NCI-H524 treated with DMSO at 0.1 percent for 48 hours (cell line): ENCODE results near the gene SNX24.
A peak's percentile ranks its signal among the peaks of the same experiment; 100 is the strongest.
"Not testable (repeated sequence)": the region's sequence is repeated elsewhere in the genome, so short reads cannot be mapped to it uniquely, and the experiment has no call there.

ENCODE experiments used
- DNase-seq: peaks from one replicate; lab custom pipeline; 2025; lab: John Stamatoyannopoulos, UW

SNX24 gene

DNA sequence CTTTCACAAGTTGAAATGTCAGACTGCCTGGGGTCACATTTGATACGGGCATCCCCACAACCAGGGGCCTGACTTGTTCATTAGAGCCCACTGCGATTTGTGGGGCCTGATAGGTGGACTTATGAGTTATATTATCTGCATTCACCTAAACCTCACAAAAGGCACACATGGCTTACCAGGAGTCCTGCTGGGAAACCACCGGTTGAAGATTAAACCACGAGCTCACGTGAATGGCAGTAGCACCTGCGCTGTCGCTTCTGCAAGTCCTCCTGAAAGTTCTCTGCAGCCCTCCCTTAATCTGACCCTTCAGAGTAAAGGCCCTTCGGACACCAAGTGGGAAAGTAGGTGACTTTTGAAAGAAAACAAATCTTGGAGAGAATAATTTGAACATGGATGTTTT, 122.2 kb downstream of the SNX24 start:
- no peak for DNase-seq

DNA sequence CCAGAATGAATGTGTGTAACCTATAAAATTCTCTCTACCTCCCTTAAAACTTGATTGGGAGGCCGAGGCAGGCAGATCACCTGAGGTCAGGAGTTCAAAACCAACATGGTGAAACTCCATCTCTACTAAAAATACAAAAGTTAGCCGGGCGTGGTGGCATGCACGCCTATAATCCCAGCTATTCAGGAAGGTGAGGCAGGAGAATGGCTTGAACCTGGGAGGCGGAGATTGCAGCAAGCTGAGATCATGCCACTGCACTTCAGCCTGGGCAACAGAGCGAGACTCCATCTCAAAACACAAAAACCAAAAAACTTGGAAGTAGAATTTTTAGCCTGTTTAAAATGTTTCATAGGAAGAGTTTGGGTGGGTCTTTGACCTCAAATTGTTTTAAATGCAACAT, 122.6 kb downstream of the SNX24 start:
- DNase-seq, result not testable (repeated sequence)

DNA sequence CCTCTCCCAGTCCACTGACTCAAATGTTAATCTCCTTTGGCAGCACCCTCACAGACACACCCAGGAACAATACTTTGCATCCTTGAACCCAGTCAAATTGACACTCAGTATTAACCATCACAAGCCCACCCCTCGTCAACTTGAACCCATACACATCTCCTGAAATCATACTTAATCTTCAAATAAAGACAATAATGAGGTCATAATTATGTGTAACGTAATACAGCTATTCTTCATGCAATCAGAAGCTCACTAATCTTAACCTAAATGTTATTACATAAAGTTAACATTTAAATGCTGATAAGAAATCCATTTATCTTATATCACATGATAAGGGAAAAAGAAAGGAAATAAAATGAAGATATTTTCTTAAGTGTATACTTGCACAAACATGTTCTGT, 125.9 kb downstream of the SNX24 start:
- DNase-seq, result no peak

DNA sequence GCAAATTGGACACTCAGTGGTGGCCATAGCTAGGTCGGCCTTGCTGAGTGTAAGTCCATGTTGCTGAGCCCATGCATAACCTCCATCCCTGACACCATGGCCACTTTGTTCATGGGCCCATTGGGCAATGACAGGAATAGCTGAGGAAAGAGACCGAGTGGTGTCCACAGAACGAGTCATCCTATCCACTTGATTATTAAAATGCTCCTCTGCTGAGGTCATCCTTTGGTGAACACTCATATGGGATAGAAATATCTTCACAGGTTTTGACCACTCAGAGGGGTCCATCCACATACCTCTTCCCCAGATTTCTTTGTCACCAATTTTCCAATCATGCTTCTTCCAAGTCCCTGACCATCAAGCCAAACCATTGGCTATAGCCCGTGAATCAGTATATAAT, 127.5 kb downstream of the SNX24 start:
- DNase-seq, result no peak

DNA sequence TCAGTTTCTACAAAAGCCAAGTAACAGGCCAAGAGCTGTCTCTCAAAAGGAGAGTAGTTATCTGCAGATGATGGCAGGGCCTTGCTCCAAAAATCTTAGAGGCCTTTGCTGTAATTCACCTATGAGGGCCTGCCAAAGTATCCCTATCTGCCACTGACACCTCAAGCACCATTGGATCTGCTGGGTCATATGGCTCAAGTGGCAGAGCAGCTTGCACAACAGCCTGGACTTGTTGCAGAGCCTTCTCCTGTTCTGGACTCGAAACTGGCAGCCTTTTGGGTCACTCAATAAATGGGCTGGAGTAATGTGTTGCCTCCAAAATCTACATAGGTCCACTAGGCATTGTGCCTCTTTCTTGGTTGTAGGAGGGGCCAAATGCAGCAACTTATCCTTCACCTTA, 128.3 kb downstream of the SNX24 start:
- not testable (repeated sequence) for DNase-seq

DNA sequence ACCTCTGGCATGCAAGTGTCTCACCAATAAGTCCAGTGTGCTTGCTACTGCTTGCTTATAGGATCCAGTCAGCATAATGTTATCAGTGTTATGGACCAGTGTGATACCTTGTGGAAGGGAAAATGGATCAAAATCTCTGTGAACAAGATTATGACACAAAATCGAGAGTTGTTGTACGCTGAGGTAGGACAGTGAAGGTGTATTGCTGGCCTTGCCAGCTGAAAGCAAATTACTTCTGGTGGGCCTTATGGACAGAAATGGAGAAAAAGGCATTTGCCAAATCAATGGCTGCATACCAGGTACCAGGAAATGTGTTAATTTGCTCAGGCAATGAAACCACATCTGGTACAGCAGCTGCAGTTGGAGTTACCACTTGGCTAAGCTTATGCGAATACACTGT, 128.8 kb downstream of the SNX24 start:
- not testable (repeated sequence) for DNase-seq

DNA sequence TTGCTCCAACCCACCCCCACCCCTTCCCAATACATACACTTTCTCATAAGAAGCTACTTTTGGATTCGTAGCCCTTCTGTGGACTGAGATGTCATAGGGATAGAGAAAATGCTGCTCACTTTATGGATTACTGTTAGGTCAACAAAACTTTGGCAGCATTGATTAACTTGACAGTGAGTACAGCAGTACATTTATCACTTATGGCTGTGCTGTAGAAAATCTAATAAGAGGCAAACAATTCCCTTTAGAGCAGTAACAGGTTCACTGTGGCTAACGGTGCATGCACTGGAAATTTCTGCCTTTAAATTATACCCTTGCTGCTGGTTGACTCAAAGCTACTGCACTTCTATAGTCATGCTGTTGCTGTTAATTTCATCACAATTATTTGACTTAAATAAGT, 131.9 kb downstream of the SNX24 start:
- DNase-seq, result no peak

DNA sequence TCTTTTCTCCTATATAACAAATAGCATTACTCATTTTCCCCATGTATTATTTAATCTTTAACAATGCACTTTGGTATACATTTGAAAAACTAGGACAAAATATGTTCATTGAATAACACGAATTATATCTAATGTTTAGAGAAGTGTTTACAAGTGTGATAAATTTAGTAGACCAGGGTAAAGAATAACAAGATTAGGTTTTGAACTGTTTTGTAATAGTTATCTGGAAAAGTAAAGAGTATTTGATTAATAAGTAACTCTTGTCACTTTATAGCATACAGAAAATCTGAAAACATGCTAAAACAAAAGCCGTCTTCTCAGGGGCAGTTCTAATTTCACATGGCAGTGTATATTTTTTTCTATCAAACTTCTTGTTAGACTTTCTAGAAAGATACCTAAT, 132.7 kb downstream of the SNX24 start:
- no peak for DNase-seq

DNA sequence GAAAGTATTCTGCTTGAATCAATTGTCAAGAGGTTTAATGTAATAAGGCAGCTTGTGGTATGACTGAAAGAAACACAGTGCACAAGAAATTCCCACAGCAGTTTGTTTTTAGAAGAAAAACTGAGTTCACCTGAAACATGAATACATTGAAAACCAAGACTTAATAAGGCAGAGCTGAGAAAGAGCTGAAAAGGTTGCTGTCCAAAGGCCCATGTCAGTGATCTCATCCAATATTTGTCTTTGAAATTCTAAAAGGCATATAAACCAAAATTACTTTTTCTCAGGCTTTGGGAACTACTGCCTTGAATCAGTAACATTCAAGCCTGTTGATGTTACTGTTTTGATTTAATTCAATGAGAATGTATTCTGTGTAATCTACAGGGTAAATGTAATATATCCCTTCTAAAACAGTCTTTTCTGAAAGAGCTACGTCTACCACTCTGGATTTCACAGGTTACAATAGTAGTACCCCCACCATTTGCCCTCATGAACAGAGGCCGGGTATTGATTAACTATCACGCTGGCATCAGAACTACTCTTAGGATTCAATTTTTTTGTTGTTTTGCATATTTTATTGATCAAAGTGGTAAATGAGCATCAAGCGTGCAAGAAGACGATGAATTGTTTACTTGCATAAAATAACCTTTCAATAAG, 133.4 kb downstream of the SNX24 start:
- DNase-seq, result no peak

DNA sequence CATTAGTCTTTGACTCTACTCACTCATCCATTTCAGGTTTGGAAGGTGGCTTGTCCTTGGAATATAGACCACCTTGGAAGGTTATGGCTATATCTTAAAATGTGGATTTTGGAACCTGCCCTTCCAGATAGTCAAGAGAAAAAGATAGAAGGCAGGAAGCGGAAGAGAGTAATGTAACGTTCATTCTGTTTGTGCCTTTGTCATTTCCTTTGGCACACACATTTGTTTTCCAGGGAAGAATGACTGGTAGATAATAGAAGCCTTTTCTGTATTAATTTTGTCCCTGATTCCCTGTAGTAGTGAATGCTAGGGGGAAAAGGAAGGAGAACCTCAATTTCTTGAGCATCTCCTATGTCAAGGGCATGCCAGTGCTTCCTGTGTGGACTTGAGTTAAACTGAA, 136.4 kb downstream of the SNX24 start:
- DNase-seq, result no peak

DNA sequence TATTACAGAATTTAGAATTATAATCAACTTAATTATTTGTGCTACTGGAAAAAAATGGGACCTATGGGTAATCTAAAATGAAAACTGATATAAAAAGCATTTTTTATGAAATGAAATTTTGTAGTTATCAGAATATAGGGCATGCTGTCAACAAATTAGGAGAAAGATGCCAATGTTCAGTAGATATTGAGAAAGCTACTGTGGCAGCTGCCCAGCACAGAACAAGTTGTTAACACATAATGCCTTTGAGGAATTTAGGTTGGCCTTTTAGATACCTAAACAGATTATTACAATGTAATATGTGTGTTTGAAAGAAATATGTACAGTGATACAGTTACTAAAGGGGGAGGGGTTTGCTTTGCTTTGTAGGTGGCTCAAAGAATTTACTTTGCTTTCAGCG, 137.0 kb downstream of the SNX24 start:
- no peak for DNase-seq

DNA sequence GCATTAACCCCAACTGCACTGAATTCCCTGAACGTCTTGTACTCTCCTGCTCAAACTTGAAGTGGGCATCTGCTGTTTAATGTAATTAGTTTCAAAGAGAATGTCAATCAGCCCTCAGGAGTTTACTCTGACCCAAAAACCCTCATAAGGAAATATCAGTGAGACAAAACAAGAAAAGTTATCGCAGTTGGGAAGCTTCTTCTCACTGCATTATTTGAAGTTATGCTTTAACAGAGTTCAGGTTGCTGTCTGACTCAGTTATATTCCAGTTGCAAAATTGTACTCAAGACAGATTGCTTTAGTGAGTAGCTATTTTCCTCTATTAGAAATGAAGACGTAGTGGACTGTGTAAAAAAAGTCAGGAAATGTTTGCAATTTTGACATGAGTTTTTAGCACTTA, 139.0 kb downstream of the SNX24 start:
- no peak for DNase-seq

DNA sequence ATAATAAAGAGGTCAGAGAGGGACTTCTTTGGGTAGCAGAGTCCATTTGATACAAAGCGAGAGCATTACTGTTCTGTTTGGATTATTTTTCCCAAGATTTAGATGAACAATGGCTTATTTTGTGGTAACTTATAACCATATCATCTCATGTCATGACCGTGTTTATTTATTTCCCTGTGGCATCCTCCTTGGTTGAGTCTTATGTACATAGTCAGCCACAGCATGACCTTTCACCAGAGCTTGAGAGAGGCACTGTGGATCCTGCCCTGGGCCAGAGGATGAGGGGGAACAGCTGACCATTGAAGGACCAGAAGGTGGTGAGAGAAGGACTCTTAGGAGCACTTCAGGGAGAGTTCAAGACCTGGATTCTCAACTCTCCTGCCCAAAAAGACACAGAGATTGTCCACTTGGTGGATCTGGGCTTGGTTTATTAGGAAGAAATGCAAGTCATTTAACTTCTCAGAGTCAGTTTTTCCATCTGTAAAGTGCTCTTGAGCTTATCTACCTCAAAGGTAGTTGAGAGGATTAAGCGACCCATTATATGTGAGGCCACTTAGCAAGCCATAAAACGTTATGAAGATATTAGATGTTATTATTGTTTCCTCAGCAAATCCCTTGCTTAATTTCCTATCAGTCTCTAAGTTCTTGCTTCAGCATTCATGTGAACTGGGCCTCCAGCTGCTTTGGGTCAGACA, 139.7 kb downstream of the SNX24 start:
- DNase-seq, result no peak

DNA sequence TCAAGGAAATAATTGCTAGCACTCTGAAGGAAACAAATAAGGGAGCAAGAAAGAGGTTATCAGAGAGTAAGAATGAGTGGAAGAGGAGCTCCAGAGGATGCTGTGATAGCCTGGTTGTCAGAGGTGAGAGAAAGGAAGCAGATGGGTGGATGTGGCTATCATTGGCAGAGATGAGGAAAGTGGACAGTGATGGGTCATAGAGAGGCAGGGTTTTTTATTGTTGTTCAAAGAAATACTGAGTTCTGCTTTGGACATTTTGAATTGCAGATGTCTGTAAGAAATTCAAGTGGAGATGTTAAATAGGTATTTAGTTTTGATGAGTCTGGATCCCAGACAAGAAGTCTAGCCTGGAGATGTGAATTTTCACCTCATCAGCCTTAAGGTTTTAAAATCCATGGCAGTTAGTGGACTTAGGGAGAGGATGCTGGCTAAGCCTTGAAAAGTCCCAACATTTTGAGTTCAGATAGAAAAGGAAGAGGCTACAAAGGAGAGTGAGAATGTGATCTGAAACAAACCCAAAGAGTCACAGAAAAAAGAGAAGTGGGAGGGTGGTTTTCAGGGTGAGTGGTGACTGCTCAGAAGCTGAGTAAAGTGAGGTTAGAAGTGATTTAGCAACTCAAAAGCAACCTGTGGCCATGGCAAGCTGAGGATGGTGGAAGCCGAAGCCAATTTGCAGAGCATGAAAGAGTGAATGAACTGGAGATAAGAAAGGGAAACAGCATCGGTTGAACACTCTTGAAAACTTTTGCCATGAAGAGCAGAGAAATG, 140.7 kb downstream of the SNX24 start:
- DNase-seq, result no peak

DNA sequence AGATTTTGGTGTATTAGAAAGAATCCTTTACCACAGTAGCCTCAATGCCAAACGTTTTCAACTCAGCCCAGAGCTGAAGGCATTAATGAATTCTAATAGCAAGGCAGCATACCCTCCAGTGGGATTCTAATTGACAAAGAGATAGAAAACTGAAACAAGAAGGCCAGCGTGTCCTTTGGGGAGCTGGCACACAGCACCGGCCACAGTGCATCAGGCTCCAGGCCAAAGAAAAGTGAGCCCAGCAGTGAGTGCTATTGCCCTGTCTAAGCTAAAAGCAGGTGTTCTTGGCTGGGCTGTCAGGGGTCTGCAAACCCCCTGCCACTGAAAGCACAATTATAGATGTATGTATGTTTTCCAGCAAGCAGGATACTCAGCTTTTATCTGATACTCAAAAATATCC, 150.7 kb downstream of the SNX24 start:
- no peak for DNase-seq

DNA sequence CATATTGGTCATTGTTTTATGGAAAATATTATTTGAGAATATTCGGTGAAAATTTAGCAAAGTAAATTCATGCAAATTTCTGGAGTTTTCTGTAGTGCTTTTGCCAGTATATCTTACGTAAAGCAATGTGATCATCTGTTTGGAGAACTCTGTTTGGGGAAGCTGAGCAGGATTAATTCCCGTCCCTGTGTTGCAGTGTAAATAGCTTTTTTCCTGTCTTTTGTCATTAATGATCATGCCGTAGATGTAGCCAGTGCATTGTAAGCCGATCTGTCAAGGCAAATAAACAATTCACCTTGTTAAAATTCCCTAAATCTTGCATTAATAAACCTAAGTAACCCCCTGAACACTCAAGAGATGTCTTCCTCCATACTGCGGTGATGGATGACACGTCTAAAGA, 151.9 kb downstream of the SNX24 start:
- DNase-seq, result no peak

DNA sequence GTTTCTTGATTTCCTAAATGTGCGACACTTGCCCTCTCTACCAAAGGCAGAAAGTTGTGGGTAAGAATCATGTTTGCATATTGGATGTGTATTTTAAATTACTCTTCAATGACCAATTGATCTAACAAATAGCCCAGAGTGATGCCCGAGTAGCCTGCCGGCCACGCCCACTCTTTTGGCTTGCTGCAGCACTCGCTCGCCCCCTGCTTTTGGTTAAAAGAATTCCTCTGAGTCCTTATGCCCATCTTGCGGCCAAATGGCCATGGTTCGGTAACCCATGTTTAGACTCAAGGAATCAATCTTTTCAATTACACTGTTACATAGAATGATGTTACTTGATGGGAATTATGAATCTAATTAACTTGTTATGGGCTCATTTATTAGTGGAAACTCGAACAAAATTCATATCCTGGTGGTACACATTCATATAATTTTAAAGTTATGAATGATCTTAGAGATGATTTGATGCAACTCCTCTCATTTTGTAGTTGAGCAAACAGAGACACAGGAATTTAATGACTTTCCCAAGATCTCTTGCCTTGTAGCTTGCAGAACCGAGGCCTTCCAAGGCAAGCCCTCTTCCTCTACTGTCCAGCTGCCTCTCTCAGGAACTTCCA, 154.6 kb downstream of the SNX24 start:
- no peak for DNase-seq

DNA sequence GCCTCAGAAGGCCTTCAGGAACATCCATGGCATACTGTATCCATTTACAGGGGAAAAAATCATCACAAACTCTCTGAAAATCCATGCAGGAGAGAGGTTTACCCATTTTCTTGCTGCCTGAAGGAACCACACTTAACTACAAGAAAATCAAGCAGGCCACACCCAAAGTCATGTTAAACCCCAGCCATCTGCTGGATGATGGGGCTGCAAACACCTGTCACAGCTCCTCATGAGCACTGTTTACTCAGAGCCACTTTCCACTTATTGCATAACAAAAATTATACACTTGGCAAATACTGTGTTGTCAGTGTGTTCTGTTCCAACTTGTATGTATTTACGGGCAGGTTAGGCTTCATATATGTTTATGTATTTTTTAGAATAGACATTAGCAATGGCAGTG, 155.3 kb downstream of the SNX24 start:
- DNase-seq, result peak; percentile 69

DNA sequence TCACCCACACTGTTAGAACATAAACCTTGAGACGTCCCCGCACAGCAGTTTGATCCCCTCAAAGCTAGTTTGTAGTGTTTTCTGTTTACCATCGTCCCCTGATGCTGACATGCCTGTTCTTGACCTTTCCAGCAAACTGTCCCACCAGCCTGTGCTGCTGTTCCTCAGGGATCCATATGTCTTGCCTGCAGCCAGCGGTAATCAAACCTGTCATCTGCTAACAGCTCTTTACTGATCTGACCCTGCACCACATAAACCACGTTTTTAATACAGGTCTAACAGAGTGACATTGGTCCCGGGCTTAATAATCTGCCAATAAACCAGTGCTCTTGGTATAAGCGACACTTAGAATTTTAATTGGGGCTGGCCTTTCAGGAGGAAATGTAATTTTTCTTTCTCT, 156.4 kb downstream of the SNX24 start:
- DNase-seq, result no peak

DNA sequence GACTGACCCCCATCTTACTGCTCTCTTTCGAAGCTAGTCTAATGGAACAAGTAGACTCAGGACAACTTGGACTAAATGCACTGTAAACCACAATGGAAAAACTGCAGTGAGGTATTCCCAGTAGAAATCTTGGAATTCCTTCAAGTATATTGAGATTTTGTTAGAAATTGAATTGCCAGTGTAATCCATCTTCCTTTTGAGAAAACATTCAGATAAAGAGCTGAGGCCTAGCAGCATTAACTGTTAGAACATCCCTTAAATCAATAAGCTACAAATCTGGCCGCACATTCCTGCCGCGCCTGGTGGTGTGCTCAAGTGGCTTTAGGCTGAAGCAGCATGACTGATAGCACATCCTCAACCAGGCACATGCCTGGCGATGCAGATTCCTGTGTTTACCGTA, 161.8 kb downstream of the SNX24 start:
- no peak for DNase-seq

DNA sequence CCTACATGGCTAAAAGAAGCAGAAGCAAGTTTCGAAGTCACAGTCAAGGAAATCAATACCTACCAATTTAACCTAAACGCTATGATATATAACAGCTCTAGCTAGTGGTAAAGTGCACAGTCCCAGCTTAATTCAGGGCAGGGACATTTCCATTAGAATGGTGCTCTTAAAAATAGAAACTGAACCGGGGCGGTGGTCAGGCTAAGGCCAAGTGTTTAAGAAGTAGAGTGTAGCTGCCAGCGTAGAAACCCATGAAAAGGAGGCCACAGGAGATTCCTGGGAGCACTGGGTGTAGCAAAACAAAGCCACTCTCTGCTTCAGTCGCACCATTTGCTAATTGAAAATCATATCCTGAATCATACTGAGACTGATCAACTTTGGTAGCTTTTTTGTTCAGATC, 162.3 kb downstream of the SNX24 start:
- no peak for DNase-seq

DNA sequence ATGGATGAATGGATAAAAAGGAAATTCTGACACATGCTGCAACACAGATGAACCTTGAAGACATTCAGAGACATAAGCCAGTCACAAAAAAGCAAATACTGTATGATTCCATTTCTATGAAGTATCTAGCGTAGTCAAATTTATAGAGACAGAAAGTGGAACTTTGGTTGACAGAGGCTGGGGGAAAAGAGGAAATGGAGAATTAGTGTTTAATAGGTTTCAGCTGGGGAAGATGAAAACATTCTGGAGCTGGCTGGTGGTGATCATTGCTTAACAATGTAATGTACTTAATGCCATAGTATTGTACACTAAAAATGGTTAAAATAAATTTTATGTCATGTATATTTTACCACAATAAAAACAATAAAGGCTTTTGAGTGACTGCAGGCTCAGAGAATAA, 166.9 kb downstream of the SNX24 start:
- DNase-seq, result no peak

DNA sequence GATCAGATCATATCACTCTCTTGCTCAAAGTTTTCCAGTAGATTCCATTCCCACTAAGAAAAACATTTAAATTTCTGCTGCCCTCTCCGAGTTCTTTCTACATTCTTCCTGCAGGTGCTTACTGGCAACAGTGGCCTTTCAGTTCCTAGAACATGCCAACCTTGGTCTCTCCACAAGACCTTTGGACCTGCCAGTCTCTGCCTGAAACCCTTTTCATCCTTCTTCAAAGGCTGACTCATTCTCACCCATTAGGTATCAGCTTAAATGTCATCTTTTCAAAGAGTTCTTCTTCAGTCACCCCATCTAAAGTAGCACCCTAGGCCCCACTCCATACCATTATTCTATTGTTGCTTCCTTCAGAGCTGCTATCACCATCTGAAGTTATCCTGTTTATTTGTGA, 169.3 kb downstream of the SNX24 start:
- DNase-seq, result no peak
